Endothelial cell of umbilical vein (primary cell): ENCODE results near the gene RAB19. TPM values are rescaled to one million over a fixed set of nuclear protein-coding genes. Genes with fewer than 3 reads are reported as not detected.

Source experiments
- BruUV-seq: library from RNA; stranded (reverse); fragments of 400-500 nt; replicated peaks from 2 replicates; lab custom pipeline; 2021; lab: Mats Ljungman, UMichigan
- CTCF ChIA-PET: fragments of 300-600, 350-600 bp; sonication (Branson Sonifier 250); formaldehyde crosslinking; loops from one replicate; lab custom pipeline; 2021; ENCODE audit warnings: antibody characterized with exemption, inconsistent platforms; lab: Charles Lee
- POLR2A ChIA-PET: fragments of 300-600, 350-600 bp; sonication (Branson Sonifier 250); formaldehyde crosslinking; loops from one replicate; lab custom pipeline; 2021; ENCODE audit warnings: antibody characterized with exemption, inconsistent platforms; lab: Charles Lee
- DNase-seq: peaks from one replicate; pipeline ENCODE4 v3.0.0-alpha.2; 2011; ENCODE audit warnings: low read depth, low spot score
- FAIRE-seq: peaks from 2 replicates; lab custom pipeline; 2011; peaks lifted over from hg19 to GRCh38; lab: Jason Lieb, UNC
- H2AFZ ChIP-seq: 2 replicates; pipeline ENCODE4 v1.6.0; 2012; ENCODE audit warnings: low read depth, low read length, control low read depth, inconsistent platforms
- H3K27ac ChIP-seq: 2 replicates; pipeline ENCODE4 v1.5.1; 2011; ENCODE audit warnings: low read depth, mild to moderate bottlenecking, control low read depth, low read length, moderate library complexity; ENCODE audit not compliant: insufficient read depth
- H3K27me3 ChIP-seq, 2 experiments: 2 replicates each; pipeline versions ENCODE4 v1.6.0 to v1.6.1; 2011; ENCODE audit warnings: low read length in 2 of 2, mixed read lengths in 1 of 2; ENCODE audit not compliant: control insufficient read depth in 2 of 2, insufficient read depth in 2 of 2
- H3K36me3 ChIP-seq, 2 experiments: 2 replicates in 1 of 2; 3 replicates in 1 of 2; pipeline ENCODE4 v1.5.1; 2011; ENCODE audit warnings: low read length in 2 of 2, mild to moderate bottlenecking in 1 of 2, moderate library complexity in 1 of 2; ENCODE audit not compliant: control insufficient read depth in 2 of 2, insufficient read depth in 2 of 2; ENCODE audit errors: extremely low read depth in 1 of 2
- H3K4me1 ChIP-seq: 3 replicates; pipeline ENCODE4 v1.5.1; 2011; ENCODE audit warnings: mild to moderate bottlenecking, low read length; ENCODE audit not compliant: control insufficient read depth, insufficient read depth; ENCODE audit errors: extremely low read depth
- H3K4me2 ChIP-seq: 2 replicates; pipeline ENCODE4 v1.6.1; 2011; ENCODE audit warnings: low read length, control low read depth, mixed read lengths; ENCODE audit not compliant: insufficient read depth
- H3K4me3 ChIP-seq, 3 experiments: fragments of 200-600 bp in 1 of 3; sonication (generic), shearing (Covaris generic) in 1 of 3; replicated peaks in 1 of 3; 2 replicates each; pipeline ENCODE4 v1.5.1; 2011 to 2016; ENCODE audit warnings: control low read depth in 3 of 3, low read length in 3 of 3, mild to moderate bottlenecking in 2 of 3, inconsistent platforms in 1 of 3, low read depth in 1 of 3, moderate library complexity in 1 of 3; ENCODE audit not compliant: insufficient read depth in 1 of 3
- H3K79me2 ChIP-seq: 2 replicates; pipeline ENCODE4 v1.6.0; 2012; ENCODE audit warnings: low read length, inconsistent platforms; ENCODE audit not compliant: control insufficient read depth, insufficient read depth
- H3K9ac ChIP-seq: replicated peaks from 2 replicates; pipeline ENCODE3; 2011; ENCODE audit warnings: low read length, control low read depth; ENCODE audit not compliant: insufficient read depth; ENCODE audit errors: extremely low read depth
- H3K9me1 ChIP-seq: replicated peaks from 3 replicates; pipeline ENCODE4 v1.6.0; 2011; ENCODE audit warnings: mild to moderate bottlenecking, low read length; ENCODE audit not compliant: control insufficient read depth, insufficient read depth; ENCODE audit errors: extremely low read depth
- H3K9me3 ChIP-seq: replicated peaks from 2 replicates; pipeline ENCODE4 v1.5.1; 2012; ENCODE audit warnings: low read length, inconsistent platforms; ENCODE audit not compliant: control insufficient read depth, insufficient read depth
- H4K20me1 ChIP-seq: replicated peaks from 2 replicates; pipeline ENCODE3; 2011; ENCODE audit warnings: mild to moderate bottlenecking, low read length; ENCODE audit not compliant: control insufficient read depth, insufficient read depth; ENCODE audit errors: extremely low read depth
- FOS ChIP-seq: IDR thresholded peaks from 2 replicates; pipeline ENCODE4 v1.6.1; 2011; ENCODE audit warnings: mild to moderate bottlenecking, low read length, moderate library complexity, borderline replicate concordance; ENCODE audit not compliant: insufficient read depth
- GATA2 ChIP-seq: IDR thresholded peaks from 2 replicates; pipeline ENCODE4 v1.7.0; 2011; ENCODE audit warnings: low read depth, mild to moderate bottlenecking, moderate library complexity, mixed read lengths, low read length; ENCODE audit not compliant: insufficient read length, insufficient read depth
- JUN ChIP-seq: IDR thresholded peaks from 2 replicates; pipeline ENCODE4 v1.6.1; 2011; ENCODE audit warnings: borderline replicate concordance, low read depth; ENCODE audit not compliant: insufficient read length, insufficient read depth
- POLR2AphosphoS5 ChIP-seq: IDR thresholded peaks from 2 replicates; pipeline ENCODE4 v1.6.1; 2012; ENCODE audit warnings: low read depth, mild to moderate bottlenecking, control low read depth, low read length, moderate library complexity; ENCODE audit not compliant: insufficient read depth
- dilution Hi-C: fragments of 300-500 bp; cut with MboI; formaldehyde crosslinking; loops from one replicate; pipeline ENCODE4 v1.15.0; 2019; ENCODE audit warnings: low sequenced_read_pairs; ENCODE audit not compliant: extremely low pct_ligation_motif_present
- intact Hi-C: fragments of 100-400 bp; cut with micrococcal nuclease; formaldehyde crosslinking; loops from one replicate; pipeline ENCODE4 v1.10.0; 2022
- polyA plus RNA-seq, 4 experiments: library from polyadenylated mRNA; depleted of rRNA in 3 of 4; stranded (reverse) in 3 of 4; unstranded in 1 of 4; fragments of >200 nt; gene quantifications; 2 replicates each; pipeline versions ENCODE4 v1.2.1 to v1.2.3, GENCODE V29; 2011 to 2012; ENCODE audit warnings: missing spikeins in 1 of 4
- total RNA-seq: library from RNA; stranded (reverse); gene quantifications from 2 replicates; pipeline ENCODE4 v1.2.3, GENCODE V29; 2021

The RAB19 gene
- total and polyA plus RNA-seq, 2 donors (not counting 3 experiments of a cell fraction or from before 2014, with no cell fraction given) = not detected

GRCh38 chr7:140402178-140402835, 1.6 kb upstream of the RAB19 start:
- no peak for DNase-seq
- H4K20me1 ChIP-seq = no peaks in the 10 kb centered on the region
- peaks cover 11 to 14% of the 10 kb centered on the region in 2 experiments for H3K27me3 ChIP-seq
- H2AFZ ChIP-seq = no peak overlapping the region
- no peak for FAIRE-seq
- no peak overlapping the region for H3K4me3 ChIP-seq
- POLR2A ChIA-PET = no interaction called here
- H3K79me2 ChIP-seq = peaks cover 5% of the 10 kb centered on the region
- intact Hi-C loops = no loop called here
- H3K4me2 ChIP-seq = no peak overlapping the region
- no TSS peak for BruUV-seq
- no peak for TF ChIP-seq GATA2
- TF ChIP-seq JUN = no peak
- TF ChIP-seq POLR2AphosphoS5 = no peak
- peaks cover 11% of the 10 kb centered on the region for H3K4me1 ChIP-seq
- no peaks in the 10 kb centered on the region for H3K9me1 ChIP-seq
- CTCF ChIA-PET = no interaction called here
- H3K36me3 ChIP-seq = no peaks in the 10 kb centered on the region
- H3K9me3 ChIP-seq = no peaks in the 10 kb centered on the region
- H3K27ac ChIP-seq = no peak overlapping the region
- dilution Hi-C loops = no loop called here
- no peak overlapping the region for H3K9ac ChIP-seq

GRCh38 chr7:140404565-140405065, 757 bp downstream of the RAB19 start:
- TF ChIP-seq JUN (no peak), FOS (no peak), POLR2AphosphoS5 (no peak)
- ChIA-PET CTCF (no interaction called here), POLR2A (no interaction called here)
- no peaks in the 10 kb centered on the region for H3K9me1 ChIP-seq
- no peak overlapping the region for H2AFZ ChIP-seq
- H4K20me1 ChIP-seq = no peaks in the 10 kb centered on the region
- no peak overlapping the region for H3K4me2 ChIP-seq
- H3K27ac ChIP-seq = no peak overlapping the region
- dilution Hi-C loops = no loop called here
- H3K36me3 ChIP-seq = no peaks in the 10 kb centered on the region
- H3K4me1 ChIP-seq = peaks cover 11% of the 10 kb centered on the region
- no peaks in the 10 kb centered on the region for H3K79me2 ChIP-seq
- FAIRE-seq (no peak), DNase-seq (no peak)
- no peaks in the 10 kb centered on the region for H3K9me3 ChIP-seq
- peaks cover 11 to 14% of the 10 kb centered on the region in 2 experiments for H3K27me3 ChIP-seq
- no peak overlapping the region for H3K4me3 ChIP-seq
- no peak overlapping the region for H3K9ac ChIP-seq
- no TSS peak for BruUV-seq
- intact Hi-C loops = no loop called here
